AML-193 (cell line): ENCODE data around the gene RAPGEF1.
A peak's percentile ranks its signal among the peaks of the same experiment; 100 is the strongest.
"Not testable (repeated sequence)": the region's sequence is repeated elsewhere in the genome, so short reads cannot be mapped to it uniquely, and the experiment has no call there.

Experiments used
- DNase-seq, 2 experiments: peaks; one replicate each; lab custom pipeline; 2025; lab: John Stamatoyannopoulos, UW

RAPGEF1 gene

GRCh38 chr9:131562032-131562959 lies 177.6 kb downstream of the RAPGEF1 start:
- DNase-seq: no peak

GRCh38 chr9:131559421-131560000 lies 180.4 kb downstream of the RAPGEF1 start:
- DNase-seq: no peak

GRCh38 chr9:131557855-131558548 lies 181.9 kb downstream of the RAPGEF1 start:
- no peak for DNase-seq

- no peak for DNase-seq
Measured at GRCh38 chr9:131555841-131556673, 183.8 kb downstream of the RAPGEF1 start.

- DNase-seq: no peak
Measured at GRCh38 chr9:131554843-131555351, 185.0 kb downstream of the RAPGEF1 start.

- no peak for DNase-seq
Measured at GRCh38 chr9:131554087-131554842, 185.6 kb downstream of the RAPGEF1 start.

GRCh38 chr9:131552030-131552429 lies 187.8 kb downstream of the RAPGEF1 start:
- DNase-seq: no peak

- not testable (repeated sequence) for DNase-seq
Measured at GRCh38 chr9:131550465-131550864, 189.4 kb downstream of the RAPGEF1 start.

- DNase-seq: not testable (repeated sequence)
Measured at GRCh38 chr9:131549186-131549585, 190.7 kb downstream of the RAPGEF1 start.

GRCh38 chr9:131546336-131547084 lies 193.4 kb downstream of the RAPGEF1 start:
- no peak for DNase-seq

- DNase-seq: no peak
Measured at GRCh38 chr9:131545786-131546335, 194.0 kb downstream of the RAPGEF1 start.

GRCh38 chr9:131545003-131545785 lies 194.7 kb downstream of the RAPGEF1 start, which contains the start of gene PRRT1B:
Gene PRRT1B (plus strand): TSS chr9:131545523. CDS start chr9:131545616, 93 bp downstream.
- no peak for DNase-seq

GRCh38 chr9:131543141-131543540 lies 196.7 kb downstream of the RAPGEF1 start:
- no peak for DNase-seq

- DNase-seq: no peak
Measured at GRCh38 chr9:131539223-131539923, 200.5 kb downstream of the RAPGEF1 start.

- no peak for DNase-seq
Measured at GRCh38 chr9:131537946-131538345, 201.9 kb downstream of the RAPGEF1 start.

- no peak for DNase-seq
Measured at GRCh38 chr9:131534721-131535237, 205.1 kb downstream of the RAPGEF1 start.

GRCh38 chr9:131530920-131531832 lies 208.7 kb downstream of the RAPGEF1 start, which contains the start of gene UCK1:
Gene UCK1 (minus strand): TSS chr9:131531263. CDS start chr9:131531174, 89 bp downstream.
- DNase-seq: peak; percentile 46 to 57
